Measurements from ENCODE around the gene ZNF521.

Gene ZNF521

GRCh38 chr18:25248755-25249154 lies 103.2 kb downstream of the ZNF521 start:
- H3K36me3 ChIP-seq: no peaks in the 10 kb centered on the region
- no peaks in the 10 kb centered on the region for H3K4me1 ChIP-seq
- no peaks in the 10 kb centered on the region for H3K9me3 ChIP-seq
- DNase-seq: no peak
- TF ChIP-seq CTCF (IDR thresholded peaks at IDR 0.05; ENCODE audit: low read depth, low read length): no peak
- H3K27me3 ChIP-seq: no peaks in the 10 kb centered on the region
- no peak overlapping the region for H3K4me3 ChIP-seq (ENCODE audit: low read depth, low read length)

GRCh38 chr18:25247725-25248124 lies 104.2 kb downstream of the ZNF521 start:
- no peak for DNase-seq
- Histone ChIP-seq H3K4me3 (ENCODE audit: low read depth, low read length) (no peak overlapping the region), H3K9me3 (no peaks in the 10 kb centered on the region), H3K27me3 (no peaks in the 10 kb centered on the region), H3K4me1 (no peaks in the 10 kb centered on the region), H3K36me3 (no peaks in the 10 kb centered on the region)
- no peak for TF ChIP-seq CTCF (IDR thresholded peaks at IDR 0.05; ENCODE audit: low read depth, low read length)

- Histone ChIP-seq H3K9me3 (no peaks in the 10 kb centered on the region), H3K4me1 (no peaks in the 10 kb centered on the region), H3K36me3 (no peaks in the 10 kb centered on the region), H3K27me3 (no peaks in the 10 kb centered on the region), H3K4me3 (ENCODE audit: low read depth, low read length) (no peak overlapping the region)
- no peak for TF ChIP-seq CTCF (IDR thresholded peaks at IDR 0.05; ENCODE audit: low read depth, low read length)
- no peak for DNase-seq
Observed at GRCh38 chr18:25244924-25245698, 106.9 kb downstream of the ZNF521 start.

- H3K4me1 ChIP-seq: no peaks in the 10 kb centered on the region
- H3K27me3 ChIP-seq: no peaks in the 10 kb centered on the region
- no peak for TF ChIP-seq CTCF (IDR thresholded peaks at IDR 0.05; ENCODE audit: low read depth, low read length)
- H3K36me3 ChIP-seq: no peaks in the 10 kb centered on the region
- no peak overlapping the region for H3K4me3 ChIP-seq (ENCODE audit: low read depth, low read length)
- no peaks in the 10 kb centered on the region for H3K9me3 ChIP-seq
- DNase-seq: no peak
Observed at GRCh38 chr18:25244170-25244569, 107.8 kb downstream of the ZNF521 start.

GRCh38 chr18:25243754-25244153 lies 108.2 kb downstream of the ZNF521 start:
- DNase-seq: no peak
- no peak for TF ChIP-seq CTCF (IDR thresholded peaks at IDR 0.05; ENCODE audit: low read depth, low read length)
- Histone ChIP-seq H3K4me1 (no peaks in the 10 kb centered on the region), H3K27me3 (no peaks in the 10 kb centered on the region), H3K4me3 (ENCODE audit: low read depth, low read length) (no peak overlapping the region), H3K9me3 (no peaks in the 10 kb centered on the region), H3K36me3 (no peaks in the 10 kb centered on the region)

- TF ChIP-seq CTCF (IDR thresholded peaks at IDR 0.05; ENCODE audit: low read depth, low read length): no peak
- H3K4me3 ChIP-seq (ENCODE audit: low read depth, low read length): no peak overlapping the region
- no peaks in the 10 kb centered on the region for H3K4me1 ChIP-seq
- H3K36me3 ChIP-seq: no peaks in the 10 kb centered on the region
- H3K27me3 ChIP-seq: no peaks in the 10 kb centered on the region
- no peak for DNase-seq
- no peaks in the 10 kb centered on the region for H3K9me3 ChIP-seq
Observed at GRCh38 chr18:25243257-25243656, 108.7 kb downstream of the ZNF521 start.

All from BE2C (cell line).